Activated T-cell treated with anti-CD3 and anti-CD28 coated beads, Interleukin-2, amount 50 U/mL, for 4 hours (primary cell): ENCODE measurements around the gene KMT2D. TPM values are rescaled to one million over a fixed set of nuclear protein-coding genes. Genes with fewer than 3 reads are reported as not detected.

Source experiments
- ATAC-seq, 2 donors: fragments of 200-7000 bp; cut with Tn5 transposase; one replicate each; pipeline ENCODE4 v1.10.0; 2021
- DNase-seq: peaks from one replicate; pipeline ENCODE4 v3.0.0-alpha.2; 2020
- H3K27me3 Mint-ChIP-seq: one replicate; pipeline ENCODE4 v1.8.0; 2021; ENCODE audit warnings: low read depth, mixed read lengths
- H3K36me3 Mint-ChIP-seq: one replicate; pipeline ENCODE4 v1.8.0; 2022; ENCODE audit warnings: mixed read lengths; ENCODE audit not compliant: insufficient read depth
- H3K4me1 Mint-ChIP-seq: one replicate; pipeline ENCODE4 v1.8.0; 2021; ENCODE audit warnings: low read depth, mixed read lengths
- H3K4me3 Mint-ChIP-seq: one replicate; pipeline ENCODE4 v1.8.0; 2021; ENCODE audit warnings: mild to moderate bottlenecking, moderate library complexity, mixed read lengths
- H3K9me3 Mint-ChIP-seq: one replicate; pipeline ENCODE4 v1.8.0; 2021; ENCODE audit warnings: mixed read lengths
- total RNA-seq, 3 donors: library from RNA; stranded (reverse); gene quantifications; one replicate each; pipeline ENCODE4 v1.2.1, GENCODE V29; 2021

KMT2D gene
- total RNA-seq, 3 donors from 2014 or later, result 102 to 106 (median 105) TPM

DNA sequence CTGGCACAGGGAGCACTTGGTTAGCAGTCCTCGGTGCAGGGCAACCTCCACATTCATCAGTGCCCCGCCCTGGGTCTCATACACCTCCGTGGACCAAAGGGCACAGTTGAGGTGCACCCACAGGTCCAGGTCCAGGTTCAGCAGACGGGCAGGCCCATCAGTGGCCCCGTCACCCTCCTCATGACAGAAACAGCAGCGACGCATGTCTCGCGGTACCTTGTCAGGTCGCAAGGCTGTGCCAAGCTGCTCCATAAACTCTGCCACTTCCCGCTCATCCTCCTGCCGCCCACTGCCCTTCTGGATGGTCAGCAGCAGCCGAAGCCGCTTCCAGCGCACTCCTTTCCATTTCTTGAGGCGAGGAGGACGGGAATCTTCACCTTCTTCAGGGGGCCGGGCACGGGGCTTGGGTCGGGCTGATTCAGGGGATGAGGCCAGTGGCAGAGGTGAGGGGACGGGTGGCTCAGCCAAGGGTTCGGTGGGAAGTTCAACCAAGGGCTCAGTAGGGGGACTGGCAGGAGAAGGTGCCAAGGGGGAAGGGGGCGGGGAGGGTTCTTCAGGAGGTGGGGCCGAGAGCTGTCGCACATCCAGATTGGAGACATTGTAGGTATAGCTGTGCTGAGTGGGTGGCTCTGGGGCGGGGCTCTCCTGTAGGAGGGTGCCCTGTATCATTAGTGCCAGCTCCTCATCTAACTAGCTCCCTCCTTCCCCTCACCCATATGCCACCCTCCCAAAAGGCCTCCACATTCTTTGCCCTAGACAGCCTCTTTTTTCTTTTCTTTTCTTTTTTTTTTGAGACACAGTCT lies 33.7 kb downstream of the KMT2D start:
- no peaks in the 10 kb centered on the region for H3K9me3 Mint-ChIP-seq
- no peaks in the 10 kb centered on the region for H3K27me3 Mint-ChIP-seq
- H3K36me3 Mint-ChIP-seq, result peaks cover 19% of the 10 kb centered on the region
- H3K4me1 Mint-ChIP-seq, result no peaks in the 10 kb centered on the region
- no peak for DNase-seq
- no peak for ATAC-seq
- H3K4me3 Mint-ChIP-seq, result no peak overlapping the region

DNA sequence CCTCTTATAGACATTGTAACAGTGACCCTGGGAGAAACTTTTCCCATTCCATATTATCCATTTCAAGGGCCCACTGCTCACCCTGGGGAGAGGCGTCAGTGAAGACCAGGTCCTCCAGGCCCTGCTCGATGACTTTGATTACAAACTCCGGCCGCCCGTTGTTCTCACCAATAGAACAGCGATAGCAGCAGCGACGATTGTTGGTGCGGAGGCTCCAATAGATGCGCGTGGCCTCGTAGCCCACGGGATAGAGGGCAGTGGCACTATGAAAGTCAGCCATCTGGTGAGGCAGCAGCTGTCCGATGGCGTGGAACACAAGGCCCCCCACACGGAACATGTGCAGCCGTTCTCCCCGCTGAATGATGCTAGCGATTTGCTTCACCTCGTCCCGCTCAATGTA lies 34.5 kb downstream of the KMT2D start:
- no peak overlapping the region for H3K4me3 Mint-ChIP-seq
- H3K9me3 Mint-ChIP-seq, result no peaks in the 10 kb centered on the region
- H3K27me3 Mint-ChIP-seq, result no peaks in the 10 kb centered on the region
- no peaks in the 10 kb centered on the region for H3K4me1 Mint-ChIP-seq
- DNase-seq (no peak), ATAC-seq (no peak)
- H3K36me3 Mint-ChIP-seq, result peaks cover 20% of the 10 kb centered on the region

DNA sequence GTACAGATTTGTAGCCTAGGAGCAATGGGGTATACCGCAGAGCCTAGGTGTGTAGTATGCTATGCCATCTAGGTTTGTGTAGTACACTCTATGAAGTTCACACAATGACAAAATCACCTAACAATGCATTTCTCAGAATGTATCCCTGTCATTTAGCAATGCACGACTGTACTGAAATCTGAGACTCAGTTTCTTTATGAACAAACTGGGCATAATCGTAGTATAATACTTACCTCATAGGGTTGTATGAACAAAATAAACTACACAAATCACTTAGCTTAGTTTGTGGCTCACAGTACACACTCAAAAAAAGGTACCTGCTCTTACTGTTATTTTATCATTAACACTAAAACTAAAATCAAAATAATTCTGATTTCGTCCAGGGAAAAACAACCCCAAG lies 35.1 kb downstream of the KMT2D start:
- no peak overlapping the region for H3K4me3 Mint-ChIP-seq
- H3K27me3 Mint-ChIP-seq, result no peaks in the 10 kb centered on the region
- ATAC-seq, result no peak
- H3K36me3 Mint-ChIP-seq, result peaks cover 20% of the 10 kb centered on the region
- DNase-seq, result no peak
- H3K4me1 Mint-ChIP-seq, result no peaks in the 10 kb centered on the region
- H3K9me3 Mint-ChIP-seq, result no peaks in the 10 kb centered on the region

DNA sequence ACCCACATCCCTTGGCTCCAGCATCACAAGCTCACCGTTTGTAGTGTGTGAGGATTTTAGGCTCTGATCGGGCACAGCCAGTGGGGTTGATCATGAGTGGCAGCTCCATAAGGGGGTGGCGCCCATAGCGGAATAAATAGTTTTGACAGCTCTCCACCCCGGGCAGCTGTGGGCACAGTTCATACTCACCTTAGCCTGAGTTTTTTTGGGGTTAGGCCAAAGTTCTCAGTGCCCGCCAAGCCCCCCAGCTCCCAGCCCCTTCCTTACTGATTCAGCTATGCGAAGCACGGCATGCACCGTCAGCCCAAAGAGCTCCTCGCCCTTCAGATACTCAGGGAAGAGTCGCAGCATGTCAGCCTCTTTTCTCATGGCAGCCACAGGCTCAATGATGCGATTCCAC lies 36.1 kb downstream of the KMT2D start:
- Mint-ChIP-seq H3K4me1 (peaks cover 5% of the 10 kb centered on the region), H3K27me3 (no peaks in the 10 kb centered on the region), H3K4me3 (no peak overlapping the region), H3K36me3 (peaks cover 20% of the 10 kb centered on the region), H3K9me3 (no peaks in the 10 kb centered on the region)
- DNase-seq (no peak), ATAC-seq (no peak)

DNA sequence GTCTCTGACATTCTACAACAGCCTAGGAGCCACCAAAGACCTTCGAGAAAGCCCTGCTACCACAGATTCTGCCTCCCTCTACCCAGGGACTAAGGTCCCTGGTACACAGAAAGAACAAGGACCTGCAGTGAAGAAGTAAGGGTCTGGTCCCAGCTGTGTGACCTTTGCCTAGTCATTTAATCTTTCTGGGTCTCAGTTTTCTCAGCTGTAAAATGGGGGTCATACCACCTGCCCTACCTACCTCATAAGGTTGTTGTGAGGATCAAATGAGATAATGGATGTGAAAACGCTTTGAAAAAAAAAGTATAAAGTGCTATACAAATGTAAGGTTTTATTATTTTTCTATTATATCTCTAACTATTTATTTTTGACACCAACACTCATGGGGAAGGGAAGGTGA lies 36.8 kb downstream of the KMT2D start:
- DNase-seq, result no peak
- H3K4me1 Mint-ChIP-seq, result peaks cover 9% of the 10 kb centered on the region
- H3K9me3 Mint-ChIP-seq, result no peaks in the 10 kb centered on the region
- H3K27me3 Mint-ChIP-seq, result no peaks in the 10 kb centered on the region
- H3K4me3 Mint-ChIP-seq, result no peak overlapping the region
- H3K36me3 Mint-ChIP-seq, result peaks cover 20% of the 10 kb centered on the region
- no peak for ATAC-seq

DNA sequence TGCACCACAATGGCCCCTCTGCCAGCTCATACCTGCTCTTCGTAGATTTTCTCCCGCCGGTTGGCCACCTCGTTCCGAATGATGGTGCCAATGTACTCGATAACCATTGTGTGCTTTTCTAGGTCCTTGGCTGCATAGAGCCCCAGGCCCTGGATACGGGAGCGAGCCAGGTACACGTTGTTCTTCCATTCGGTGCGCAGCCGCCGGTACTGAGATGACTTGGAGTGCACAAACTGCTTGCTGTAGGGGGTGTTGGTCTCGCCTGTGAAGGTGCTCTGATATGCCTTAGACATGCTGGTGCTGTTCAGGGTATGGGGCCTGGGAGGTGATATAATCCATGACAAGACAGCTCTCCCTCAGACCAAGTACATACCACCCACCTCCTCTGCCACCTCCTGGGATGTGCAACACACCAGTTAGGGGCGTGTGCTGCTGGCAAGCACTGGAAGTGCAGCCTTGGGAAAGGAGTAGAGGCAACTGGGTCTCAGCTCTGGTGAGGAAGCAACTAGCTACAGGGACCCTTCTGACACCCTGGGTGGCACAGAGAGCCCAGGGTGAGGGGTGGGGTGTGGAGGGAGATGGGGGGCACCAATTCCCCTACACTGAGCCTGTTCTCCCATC lies 37.9 kb downstream of the KMT2D start:
- ATAC-seq, result no peak
- Mint-ChIP-seq H3K4me1 (peaks cover 13% of the 10 kb centered on the region), H3K4me3 (no peak overlapping the region), H3K9me3 (no peaks in the 10 kb centered on the region), H3K27me3 (no peaks in the 10 kb centered on the region), H3K36me3 (peaks cover 16% of the 10 kb centered on the region)
- no peak for DNase-seq

DNA sequence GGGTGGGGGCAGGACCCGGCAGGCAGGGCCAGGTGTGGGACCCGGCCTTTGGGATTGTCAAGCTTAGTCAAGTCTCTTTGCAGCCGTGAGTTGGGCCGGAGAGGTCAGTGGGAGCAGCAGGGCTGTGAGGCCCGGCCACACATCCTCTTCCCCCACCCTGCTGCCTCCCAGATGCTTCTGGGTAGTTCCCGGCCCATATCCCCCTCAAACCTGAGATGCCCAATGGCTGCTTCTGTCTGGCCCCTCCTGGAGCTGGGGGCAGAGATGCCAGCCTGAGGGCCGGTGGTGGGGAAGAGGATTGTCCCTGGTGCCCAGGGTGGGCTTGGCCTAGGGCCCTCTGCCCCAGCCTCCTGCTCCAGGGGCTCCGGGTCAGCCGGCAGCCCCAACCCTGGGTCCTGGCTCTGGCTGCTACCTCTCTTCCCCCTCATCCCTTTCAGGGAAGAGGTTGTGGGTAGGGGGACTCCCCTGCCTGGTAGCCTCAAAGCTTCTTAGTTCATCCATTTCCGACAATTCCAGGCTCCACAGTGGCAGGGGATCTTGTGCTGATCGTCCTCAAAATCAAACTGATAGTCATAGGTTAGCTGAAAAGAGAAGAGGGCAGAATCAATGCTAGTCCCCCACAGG lies 39.2 kb downstream of the KMT2D start:
- Mint-ChIP-seq H3K4me1 (peaks cover 24% of the 10 kb centered on the region), H3K36me3 (peaks cover 19% of the 10 kb centered on the region), H3K27me3 (no peaks in the 10 kb centered on the region), H3K9me3 (no peaks in the 10 kb centered on the region), H3K4me3 (no peak overlapping the region)
- no peak for DNase-seq
- ATAC-seq, result no peak

DNA sequence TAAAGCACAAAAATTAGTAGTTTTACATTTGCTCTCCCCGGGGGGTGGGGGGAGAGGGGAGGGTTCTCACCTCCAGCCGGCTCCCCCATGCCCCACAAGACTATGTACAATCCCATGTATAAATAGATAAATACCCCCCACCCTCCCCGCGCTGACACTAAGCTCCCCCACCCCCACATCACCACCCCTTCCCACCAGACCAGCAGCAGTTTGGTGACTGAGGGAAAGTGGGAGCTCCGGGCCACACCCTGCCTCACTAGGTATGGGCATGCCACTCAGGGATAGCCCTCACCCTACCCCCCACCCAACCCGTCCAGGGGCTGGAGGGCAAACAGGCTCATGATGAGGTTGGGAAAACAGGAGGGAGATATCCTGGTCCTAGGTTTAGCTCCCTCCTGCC lies 40.2 kb downstream of the KMT2D start:
- H3K9me3 Mint-ChIP-seq, result no peaks in the 10 kb centered on the region
- DNase-seq (no peak), ATAC-seq (no peak)
- no peak overlapping the region for H3K4me3 Mint-ChIP-seq
- peaks cover 29% of the 10 kb centered on the region for H3K4me1 Mint-ChIP-seq
- H3K27me3 Mint-ChIP-seq, result no peaks in the 10 kb centered on the region
- peaks cover 19% of the 10 kb centered on the region for H3K36me3 Mint-ChIP-seq

DNA sequence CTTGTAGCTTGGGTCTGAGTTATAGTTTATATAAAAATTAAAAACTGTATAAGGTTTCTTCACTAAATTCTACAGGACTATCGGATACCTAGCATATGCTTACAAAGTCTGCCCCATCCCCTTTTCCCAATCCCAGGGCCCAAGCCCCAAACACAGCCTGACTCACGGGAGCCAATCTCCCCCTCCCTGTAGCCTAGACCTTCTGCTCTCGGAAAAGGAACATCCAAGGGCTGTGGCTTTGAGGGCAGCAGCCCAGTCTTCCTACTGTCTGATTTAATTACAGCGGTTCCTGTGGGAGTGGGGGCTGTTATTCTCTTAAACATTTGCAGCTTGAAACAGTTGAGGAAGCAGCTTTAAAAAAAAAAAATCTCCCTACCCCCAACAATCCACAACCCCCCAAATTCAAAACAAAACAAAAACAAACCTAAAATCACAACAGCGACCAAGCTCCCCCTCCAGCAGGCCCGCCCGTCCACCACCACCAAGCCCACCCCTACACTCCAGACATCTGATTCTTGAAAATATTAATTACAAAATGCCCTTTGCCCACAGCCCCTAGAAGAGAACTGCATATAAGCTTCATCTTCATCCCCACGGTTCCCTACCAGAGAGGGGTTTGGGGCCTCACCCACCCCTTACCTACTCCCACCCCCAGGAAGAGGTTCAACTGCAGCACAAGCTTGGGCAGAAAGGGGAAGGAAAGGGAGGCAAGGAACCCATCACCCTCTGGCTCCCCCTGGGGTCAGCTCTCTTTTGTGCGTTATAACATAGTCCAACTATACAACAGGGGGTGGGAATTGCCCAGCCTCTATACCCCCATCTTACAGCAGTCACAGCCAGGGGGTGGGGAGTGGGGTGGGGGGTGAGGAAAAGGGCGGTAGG lies 40.9 kb downstream of the KMT2D start:
- DNase-seq, result no peak
- Mint-ChIP-seq H3K9me3 (no peaks in the 10 kb centered on the region), H3K27me3 (no peaks in the 10 kb centered on the region), H3K4me1 (peaks cover 34% of the 10 kb centered on the region), H3K4me3 (peak overlapping the region; percentile 92), H3K36me3 (peaks cover 18% of the 10 kb centered on the region)
- no peak for ATAC-seq

DNA sequence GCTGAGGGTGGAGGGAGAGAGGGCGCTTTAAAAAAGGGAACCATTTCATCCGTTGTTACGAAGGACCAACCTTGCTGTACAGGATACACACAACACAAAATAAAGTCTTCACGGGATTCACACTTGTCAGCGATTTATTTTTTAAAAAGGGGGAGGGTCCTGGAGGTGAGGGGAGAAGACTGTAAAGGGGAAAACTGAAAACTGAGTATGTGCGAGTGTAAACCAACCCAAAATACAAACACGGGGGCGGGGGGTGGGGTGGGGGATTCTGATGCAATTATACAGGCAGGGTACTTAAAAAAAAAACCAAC lies 41.5 kb downstream of the KMT2D start:
- peak in 1 of 2 donors; percentile 4 for ATAC-seq
- Mint-ChIP-seq H3K4me3 (peak overlapping the region; percentile 92), H3K4me1 (peaks cover 36% of the 10 kb centered on the region), H3K36me3 (peaks cover 20% of the 10 kb centered on the region), H3K9me3 (no peaks in the 10 kb centered on the region), H3K27me3 (no peaks in the 10 kb centered on the region)
- DNase-seq, result no peak

DNA sequence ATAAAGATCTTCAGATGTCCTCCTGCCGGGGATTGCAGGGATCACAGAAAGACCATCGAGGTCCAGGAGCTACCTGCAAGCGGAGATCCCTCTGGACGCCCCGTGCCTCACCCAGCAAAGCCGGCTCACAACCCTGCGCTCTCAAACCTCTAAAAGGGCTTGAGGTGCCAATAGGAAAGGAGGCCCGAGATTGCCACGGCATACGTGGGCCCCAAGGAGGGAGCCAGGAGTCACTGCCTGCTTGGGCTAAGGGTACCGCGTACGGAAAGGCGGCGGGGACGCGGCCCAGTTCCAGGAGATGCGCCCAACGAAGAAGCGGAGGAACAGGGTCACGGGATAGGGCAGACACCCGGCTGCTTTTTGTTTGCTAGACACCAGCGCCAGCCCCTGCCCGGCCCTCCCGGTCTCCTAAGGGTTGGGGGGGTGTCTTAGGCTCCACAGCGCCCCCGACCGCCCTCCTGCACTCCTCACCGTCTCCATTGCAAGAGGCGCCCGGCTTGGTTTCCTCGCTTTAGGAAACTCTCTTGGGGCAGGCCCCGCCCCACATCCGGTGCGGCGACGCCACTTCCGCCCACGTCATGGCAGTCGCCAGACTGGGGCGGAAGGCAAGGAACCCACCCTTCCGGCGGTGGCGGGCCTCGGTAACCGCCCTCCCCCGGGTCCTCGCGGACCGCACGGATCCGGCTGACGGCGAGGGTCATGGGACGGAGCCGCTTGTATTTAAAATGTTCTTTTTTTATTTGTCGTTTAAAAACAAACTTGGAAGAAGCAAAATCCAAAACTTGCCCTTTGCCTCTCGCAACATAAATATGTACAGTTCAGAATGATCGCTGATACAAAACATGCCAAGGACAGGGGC lies 42.1 kb downstream of the KMT2D start, which contains the start of gene PRKAG1:
TSS of gene PRKAG1 (minus strand) at position 516 of the 859 bp plus-strand sequence. CDS start at position 480, 36 bp downstream.
- DNase-seq (peak; percentile 93), ATAC-seq (peak; percentile 90 to 93)
- no peaks in the 10 kb centered on the region for H3K9me3 Mint-ChIP-seq
- H3K27me3 Mint-ChIP-seq, result no peaks in the 10 kb centered on the region
- peak within 1 kb of the TSS; percentile 92 for H3K4me3 Mint-ChIP-seq
- peaks cover 36% of the 10 kb centered on the region for H3K4me1 Mint-ChIP-seq
- H3K36me3 Mint-ChIP-seq, result peaks cover 20% of the 10 kb centered on the region

DNA sequence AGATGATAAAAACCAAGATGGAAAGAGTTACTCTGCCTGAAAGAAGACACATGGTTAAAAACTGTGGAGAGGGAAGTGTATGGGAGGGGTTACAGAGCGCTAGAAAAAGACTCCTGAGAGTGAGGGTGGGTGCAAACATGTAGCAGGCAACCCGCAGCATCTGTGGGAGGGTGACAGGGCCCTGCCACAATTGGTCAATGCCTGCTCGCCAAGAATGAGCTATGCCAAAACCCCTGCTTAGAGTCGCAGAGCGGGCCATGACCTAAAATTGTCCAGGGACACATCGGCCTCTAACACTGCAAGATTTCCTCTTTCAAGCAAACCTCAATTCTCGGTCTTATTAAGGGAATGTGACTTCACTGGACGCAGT lies 42.7 kb downstream of the KMT2D start:
- H3K4me3 Mint-ChIP-seq, result peak overlapping the region; percentile 92
- H3K36me3 Mint-ChIP-seq, result peaks cover 20% of the 10 kb centered on the region

DNA sequence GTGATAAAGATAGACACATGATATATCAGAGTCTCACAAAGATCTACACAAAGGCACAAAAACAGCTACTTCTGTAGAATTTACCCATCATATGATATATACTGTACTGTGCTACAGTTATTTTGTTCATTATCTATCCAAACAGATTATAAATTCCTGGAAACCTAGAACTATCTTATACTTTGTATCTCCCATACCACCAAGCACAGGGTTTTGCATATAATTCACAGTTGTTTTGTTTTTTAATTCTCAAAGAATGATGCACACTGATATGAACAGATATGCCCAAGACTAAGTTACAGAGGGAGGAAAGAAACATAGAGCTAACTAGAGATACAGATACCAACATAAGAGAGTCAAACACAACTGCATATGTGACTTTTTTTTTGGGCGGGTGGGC lies 45.4 kb downstream of the KMT2D start:
- no peaks in the 10 kb centered on the region for H3K27me3 Mint-ChIP-seq
- peaks cover 19% of the 10 kb centered on the region for H3K36me3 Mint-ChIP-seq
- H3K4me3 Mint-ChIP-seq, result no peak overlapping the region

More for the DNA sequence above, 42.7 kb downstream of the KMT2D start:
- peak; percentile 27 to 47 for ATAC-seq
- Mint-ChIP-seq H3K9me3 (no peaks in the 10 kb centered on the region), H3K4me1 (peaks cover 36% of the 10 kb centered on the region), H3K27me3 (no peaks in the 10 kb centered on the region)
- no peak for DNase-seq

More for the DNA sequence above, 45.4 kb downstream of the KMT2D start:
- H3K4me1 Mint-ChIP-seq, result peaks cover 36% of the 10 kb centered on the region
- ATAC-seq, result no peak
- H3K9me3 Mint-ChIP-seq, result no peaks in the 10 kb centered on the region
- no peak for DNase-seq
